ENCODE data around the gene PPIG.
"Not testable (repeated sequence)": the region's sequence is repeated elsewhere in the genome, so short reads cannot be mapped to it uniquely, and the experiment has no call there.

Gene PPIG

DNA sequence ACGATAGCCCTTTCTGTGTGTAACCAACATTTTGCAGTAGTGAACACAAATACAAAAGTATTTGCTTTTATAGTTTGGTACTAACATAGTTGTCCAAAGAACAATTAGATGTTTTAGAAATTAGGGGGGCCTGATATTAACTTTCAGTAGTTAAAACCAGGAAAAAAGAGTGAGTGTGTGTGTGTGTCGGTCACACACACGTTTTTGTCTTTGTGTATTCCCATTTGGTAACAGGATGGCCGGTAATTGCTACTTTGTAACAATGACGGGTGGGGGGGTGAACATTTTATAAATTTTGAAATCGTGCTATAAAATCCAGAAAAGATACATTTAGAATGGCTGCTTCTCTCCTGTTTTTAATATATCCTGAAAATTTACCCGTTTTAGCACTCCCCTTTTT is 1.5 kb downstream of the PPIG start:
- DNase-seq: no peak
- intact Hi-C loops (cut with DNase I): loop anchor here (10.0 kb wide), 1 partner anchor 109 kb away; the partner anchor contains the start of genes CFAP210 and PHOSPHO2

DNA sequence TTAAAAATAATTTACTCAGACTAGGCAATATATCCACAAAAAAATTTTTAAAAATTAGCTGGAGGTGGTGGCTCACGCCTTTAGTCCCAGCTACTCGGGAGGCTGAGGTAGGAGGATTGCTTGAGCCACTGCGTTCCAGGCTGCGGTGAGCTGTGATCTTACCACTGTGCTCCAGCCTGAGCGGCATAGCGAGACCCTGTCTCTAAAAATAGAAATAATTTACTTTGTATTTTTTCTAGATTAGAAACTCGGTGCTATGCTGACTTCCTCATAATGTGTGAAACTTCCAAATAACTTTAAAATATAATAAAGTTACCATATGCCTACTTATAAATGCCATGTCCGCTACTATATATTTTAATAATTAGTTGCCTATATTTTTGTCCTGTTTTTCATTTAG is 6.7 kb downstream of the PPIG start:
- intact Hi-C loops (cut with DNase I): no loop called here
- no peak for DNase-seq

DNA sequence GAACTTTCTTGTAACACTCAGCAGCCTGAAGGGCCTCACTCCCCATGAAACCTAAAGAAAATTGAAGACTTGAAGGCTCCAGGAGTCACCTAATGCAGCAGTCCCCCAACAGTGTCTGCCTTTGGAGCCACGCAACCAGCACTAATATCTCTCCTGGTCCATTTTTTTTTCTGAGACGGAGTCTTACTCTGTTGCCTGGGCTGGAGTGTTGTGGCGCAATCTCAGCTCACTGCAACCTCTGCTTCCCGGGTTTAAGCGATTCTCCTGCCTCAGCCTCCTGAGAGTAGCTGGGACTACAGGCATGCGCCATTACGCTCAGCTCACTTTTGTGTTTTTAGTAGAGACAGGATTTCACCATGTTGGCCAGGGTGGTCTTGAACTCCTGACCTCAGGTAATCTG is 12.4 kb downstream of the PPIG start:
- intact Hi-C loops (cut with DNase I); DNase-seq: not testable (repeated sequence)

DNA sequence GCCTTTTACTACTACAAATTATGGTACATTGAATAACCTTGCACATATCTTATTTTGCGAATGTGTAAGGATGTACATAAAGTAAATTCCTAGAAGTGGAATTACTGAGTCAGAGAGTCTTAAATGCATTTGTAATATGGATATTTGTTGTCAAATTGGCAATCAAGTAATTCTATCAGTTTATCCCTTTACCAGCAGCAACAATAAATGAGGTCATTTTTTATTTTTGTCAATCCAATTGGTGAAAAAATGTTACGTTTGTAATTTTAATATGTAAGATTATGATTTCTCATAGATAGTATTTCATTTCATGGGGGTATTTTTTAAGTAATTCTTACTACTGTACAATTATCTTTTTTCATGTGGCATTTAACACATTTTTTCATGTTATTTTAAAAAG is 14.8 kb downstream of the PPIG start:
- DNase-seq: no peak
- intact Hi-C loops (cut with DNase I): no loop called here

DNA sequence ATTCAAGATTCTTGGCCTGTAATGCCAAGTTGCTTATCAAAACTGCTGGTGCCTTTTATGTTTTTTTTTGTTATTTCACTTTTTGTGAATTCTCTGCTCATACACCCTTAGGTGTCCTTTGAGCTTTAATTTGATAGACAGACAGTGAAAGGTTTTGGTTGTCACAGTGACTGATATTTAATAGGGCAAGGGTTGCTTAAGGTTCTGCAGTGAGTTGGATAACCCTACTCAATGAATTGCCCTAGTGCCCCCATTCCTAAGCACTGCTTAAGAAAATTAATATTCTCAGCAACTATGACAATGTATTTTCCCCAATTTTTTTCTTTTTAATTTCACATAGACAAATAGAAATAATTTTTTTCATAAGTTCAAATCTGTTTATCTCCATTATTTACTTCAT is 15.4 kb downstream of the PPIG start:
- intact Hi-C loops (cut with DNase I): no loop called here
- DNase-seq: no peak

- no peak for DNase-seq
- intact Hi-C loops (cut with DNase I): no loop called here
Observed at GRCh38 chr2:169609264-169609663, 25.1 kb downstream of the PPIG start.

DNA sequence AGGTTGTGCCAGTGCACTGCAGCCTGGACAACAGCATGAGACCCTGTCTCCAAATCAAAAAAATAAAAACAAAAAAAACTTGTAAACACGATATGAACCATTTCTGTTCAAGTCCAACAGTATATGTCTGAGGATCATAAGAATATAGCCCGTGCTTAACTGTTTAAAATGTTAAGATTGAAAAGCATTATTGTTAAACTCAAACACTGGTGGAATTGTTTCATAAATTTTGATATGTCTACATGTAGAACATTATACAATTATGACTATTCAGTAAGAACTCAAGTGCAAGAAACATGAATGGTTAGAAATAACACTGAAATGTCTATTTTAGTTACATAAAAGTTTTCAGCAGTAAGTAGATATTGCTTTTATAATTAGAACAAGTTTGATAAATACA is 29.7 kb downstream of the PPIG start:
- intact Hi-C loops (cut with DNase I): no loop called here
- no peak for DNase-seq

DNA sequence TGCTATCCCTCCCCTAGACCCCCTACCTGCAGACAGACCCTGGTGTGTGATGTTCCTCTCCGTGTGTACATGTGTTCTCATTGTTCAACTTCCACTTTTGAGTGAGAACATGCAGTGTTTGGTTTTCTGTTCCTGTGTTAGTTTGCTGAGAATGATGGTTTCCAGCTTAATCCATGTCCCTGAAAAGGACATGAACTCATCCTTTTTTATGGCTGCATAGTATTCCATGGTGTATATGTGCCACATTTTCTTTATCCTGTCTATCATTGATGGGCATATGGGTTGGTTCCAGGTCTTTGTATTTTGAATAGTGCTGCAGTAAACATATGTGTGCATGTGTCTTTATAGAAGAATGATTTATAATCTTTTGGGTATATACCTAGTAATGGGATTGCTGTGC is 31.8 kb downstream of the PPIG start:
- intact Hi-C loops (cut with DNase I); DNase-seq: not testable (repeated sequence)

DNA sequence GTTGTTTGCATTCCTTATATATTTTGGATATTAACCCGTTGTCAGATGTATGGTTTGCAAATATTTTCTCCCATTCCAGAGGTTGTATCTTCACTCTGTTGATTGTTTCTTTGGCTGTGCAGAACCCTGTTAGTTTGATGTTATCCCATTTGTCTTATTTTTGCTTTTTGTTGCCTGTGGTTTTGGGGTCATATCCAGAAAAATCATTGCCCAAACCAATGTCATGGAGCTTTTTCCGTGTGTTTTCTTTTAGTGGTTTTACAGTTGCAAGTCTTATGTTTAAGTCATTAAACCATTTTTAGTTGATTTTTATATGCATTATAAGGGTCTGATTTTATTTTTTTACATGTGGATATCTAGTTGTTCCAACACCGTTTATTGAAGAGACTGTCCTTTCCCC is 35.8 kb downstream of the PPIG start:
- DNase-seq: no peak
- intact Hi-C loops (cut with DNase I): no loop called here

DNA sequence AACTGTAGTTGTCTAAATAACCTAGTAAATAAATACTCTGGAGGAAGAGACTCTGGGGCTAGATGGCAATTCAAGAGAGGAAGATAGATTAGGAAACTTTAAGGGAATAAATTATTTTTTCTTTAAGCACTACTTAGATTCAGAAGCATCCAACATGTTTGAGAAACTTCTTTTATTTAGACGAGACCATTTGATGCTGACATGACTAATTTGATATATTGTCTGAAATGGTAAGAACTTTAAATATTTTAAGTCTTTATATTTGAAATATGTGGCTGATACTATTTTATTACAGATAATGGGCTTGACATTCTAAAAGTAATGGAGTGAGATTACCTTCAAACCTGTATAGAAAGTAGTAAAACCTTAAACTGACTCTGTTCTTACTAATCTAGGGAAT is 36.4 kb downstream of the PPIG start:
- DNase-seq: no peak
- intact Hi-C loops (cut with DNase I): no loop called here

- no peak for DNase-seq
- intact Hi-C loops (cut with DNase I): no loop called here
Observed at GRCh38 chr2:169623235-169623634, 39.1 kb downstream of the PPIG start.

- intact Hi-C loops (cut with DNase I): no loop called here
- no peak for DNase-seq
Observed at GRCh38 chr2:169625781-169626180, 41.6 kb downstream of the PPIG start.

DNA sequence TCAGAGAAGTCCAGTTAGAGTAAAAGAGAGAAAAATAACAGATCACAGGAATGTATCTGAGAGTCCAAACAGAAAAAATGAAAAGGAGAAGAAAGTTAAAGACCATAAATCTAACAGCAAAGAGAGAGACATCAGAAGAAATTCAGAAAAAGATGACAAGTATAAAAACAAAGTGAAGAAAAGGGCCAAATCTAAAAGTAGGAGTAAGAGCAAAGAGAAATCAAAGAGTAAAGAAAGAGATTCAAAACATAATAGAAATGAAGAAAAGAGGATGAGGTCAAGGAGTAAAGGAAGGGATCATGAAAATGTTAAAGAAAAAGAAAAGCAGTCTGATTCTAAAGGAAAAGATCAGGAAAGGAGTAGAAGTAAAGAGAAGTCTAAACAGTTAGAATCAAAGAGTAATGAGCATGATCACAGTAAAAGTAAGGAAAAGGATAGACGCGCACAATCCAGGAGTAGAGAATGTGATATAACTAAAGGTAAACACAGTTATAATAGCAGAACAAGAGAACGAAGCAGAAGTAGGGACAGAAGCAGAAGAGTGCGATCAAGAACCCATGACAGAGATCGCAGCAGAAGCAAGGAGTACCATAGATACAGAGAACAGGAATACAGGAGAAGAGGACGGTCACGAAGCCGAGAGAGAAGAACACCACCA is 52.4 kb downstream of the PPIG start:
- intact Hi-C loops (cut with DNase I): no loop called here
- DNase-seq: no peak

DNA sequence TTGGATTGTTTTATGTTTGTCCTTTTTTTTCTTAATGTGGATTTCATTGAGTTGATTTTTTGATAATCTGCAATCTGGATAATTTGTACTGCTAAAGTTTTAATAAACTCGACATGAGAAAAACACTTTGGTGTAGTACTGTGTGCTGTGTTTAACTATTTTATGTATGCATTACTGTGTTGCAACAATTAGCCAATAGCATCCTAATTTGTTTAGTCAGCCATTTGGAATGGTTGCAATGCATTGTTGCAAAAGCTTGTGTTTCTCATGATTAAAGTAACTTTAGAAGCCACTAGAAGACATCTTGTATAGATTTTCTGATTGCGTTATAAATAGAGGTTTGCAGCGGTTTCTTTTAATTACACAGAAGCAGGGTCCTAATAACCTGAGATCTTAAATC is 53.5 kb downstream of the PPIG start:
- intact Hi-C loops (cut with DNase I): no loop called here
- no peak for DNase-seq

DNA sequence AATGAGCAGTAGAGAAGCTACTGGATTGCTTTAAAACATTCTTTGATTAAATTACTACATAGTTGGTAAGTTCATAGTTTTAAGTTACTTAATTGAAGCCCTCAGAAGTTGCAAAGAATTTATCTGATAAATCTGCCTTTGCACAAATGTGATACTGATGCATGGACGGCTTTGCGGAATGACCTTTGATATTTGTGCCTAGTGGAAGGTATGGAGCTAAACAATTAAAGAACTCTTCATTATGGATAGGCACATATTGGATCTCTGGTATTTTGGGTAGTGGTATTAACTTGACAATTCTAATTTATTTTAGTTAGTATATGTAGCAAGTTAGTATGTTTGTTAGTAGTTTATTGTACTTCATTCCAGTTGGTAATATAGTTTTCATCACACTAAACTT is 56.0 kb downstream of the PPIG start:
- intact Hi-C loops (cut with DNase I): no loop called here
- no peak for DNase-seq

DNA sequence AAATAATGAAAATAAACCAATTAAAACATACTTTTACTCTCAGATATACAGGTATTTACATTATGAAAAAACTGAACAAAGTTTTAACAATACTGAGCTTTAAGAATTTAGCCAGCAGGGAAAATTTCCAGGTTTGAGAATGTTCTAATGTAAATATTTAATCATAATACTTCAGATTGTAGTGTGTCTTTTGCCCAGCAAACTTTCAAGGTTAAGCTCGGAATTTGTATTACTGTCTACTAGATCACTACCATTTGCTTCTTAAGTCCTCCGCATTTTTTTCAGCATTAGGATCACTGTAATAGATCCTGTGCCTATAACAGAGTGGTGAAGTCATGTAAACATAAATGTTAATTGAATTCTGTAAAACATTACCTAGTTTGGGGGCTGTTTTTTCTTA is 57.3 kb downstream of the PPIG start:
- DNase-seq: no peak
- intact Hi-C loops (cut with DNase I): no loop called here

DNA sequence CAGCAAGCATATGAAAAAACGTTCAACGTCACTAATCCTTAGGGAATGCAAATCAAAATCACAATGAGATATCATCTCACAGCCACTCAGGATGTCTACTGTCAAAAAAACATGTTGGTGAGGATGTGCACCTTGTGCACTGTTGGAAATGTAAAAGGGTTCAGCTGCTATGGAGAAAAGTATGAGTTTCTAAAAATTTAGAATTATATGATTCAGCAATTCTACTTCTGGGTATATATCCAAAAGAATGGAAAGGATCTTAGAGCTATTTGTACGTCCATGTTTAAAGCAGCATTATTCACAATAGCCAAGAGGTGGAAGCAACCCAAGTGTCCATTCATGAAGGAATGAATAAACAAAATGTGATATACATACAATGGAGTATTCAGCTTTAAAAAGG is 60.0 kb downstream of the PPIG start:
- intact Hi-C loops (cut with DNase I): no loop called here
- DNase-seq: no peak

DNA sequence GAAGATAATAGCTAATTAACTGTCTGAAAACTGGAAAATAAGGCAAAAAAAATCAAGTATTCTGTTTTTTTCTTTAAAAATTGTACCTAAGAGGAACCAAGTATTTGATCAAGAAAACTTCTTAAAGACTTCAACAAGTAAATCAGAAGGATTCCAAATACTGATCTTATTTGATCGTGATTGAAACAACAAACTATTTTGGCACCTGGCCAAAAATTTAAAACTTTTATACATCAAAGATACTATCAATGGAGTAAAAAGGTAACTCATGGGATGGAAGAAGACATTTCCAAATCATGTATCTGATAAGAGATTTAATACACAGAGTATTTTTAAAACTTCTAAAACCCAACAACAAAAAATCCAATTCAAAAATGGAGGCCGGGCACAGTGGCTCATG is 63.3 kb downstream of the PPIG start:
- intact Hi-C loops (cut with DNase I): no loop called here
- no peak for DNase-seq

GRCh38 chr2:169649278-169649677 is 65.1 kb downstream of the PPIG start:
- DNase-seq: no peak
- intact Hi-C loops (cut with DNase I): no loop called here

GRCh38 chr2:169653636-169654035 is 69.5 kb downstream of the PPIG start:
- intact Hi-C loops (cut with DNase I): no loop called here
- DNase-seq: no peak

DNA sequence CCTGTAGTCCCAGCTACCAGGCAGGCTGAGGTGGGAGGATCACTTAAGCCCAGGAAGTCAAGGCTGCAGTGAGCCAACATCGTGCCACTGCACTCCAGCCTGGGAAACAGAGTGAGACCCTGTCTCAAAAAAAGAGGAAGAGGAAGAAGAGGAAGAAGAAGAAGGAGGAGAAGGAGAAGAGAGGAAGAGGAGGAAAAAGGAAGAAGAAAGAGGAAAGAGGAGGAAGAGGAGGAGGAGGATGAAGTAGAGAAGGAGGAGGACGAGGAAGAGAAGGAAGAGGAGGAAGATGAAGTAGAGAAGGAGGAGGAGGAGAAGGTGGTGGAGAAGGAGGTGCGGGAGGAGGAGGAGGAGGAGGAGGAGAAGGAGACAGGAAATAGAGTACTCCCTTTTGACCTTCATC is 72.0 kb downstream of the PPIG start:
- intact Hi-C loops (cut with DNase I): no loop called here
- no peak for DNase-seq

GRCh38 chr2:169658877-169659276 is 74.7 kb downstream of the PPIG start:
- intact Hi-C loops (cut with DNase I): no loop called here
- DNase-seq: no peak

DNA sequence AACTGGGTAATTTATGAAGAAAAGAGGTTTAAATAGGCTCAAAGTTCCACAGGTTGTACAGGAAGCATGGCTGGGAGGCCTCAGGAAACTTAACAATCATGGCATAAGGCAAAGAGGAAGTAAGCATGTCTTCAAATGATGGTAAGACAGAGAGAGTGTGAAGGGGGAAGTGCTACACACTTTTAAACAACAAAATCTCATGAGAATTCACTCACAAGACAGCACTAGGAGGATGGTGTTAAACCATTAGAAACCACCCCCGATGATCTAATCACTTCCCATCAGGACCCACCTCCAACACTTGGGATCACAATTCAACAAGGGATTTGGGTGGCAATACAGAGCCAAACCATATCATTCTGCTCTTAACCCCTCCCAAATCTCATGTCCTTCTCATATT is 75.2 kb downstream of the PPIG start:
- DNase-seq: no peak

More for the DNA sequence above, 75.2 kb downstream of the PPIG start:
- intact Hi-C loops (cut with DNase I): no loop called here

Data from posterior cingulate gyrus (tissue), 11 donors.